OCI-LY1 (cell line): Measurements from ENCODE around the gene ARL8A.

Experiments
- H2AFZ ChIP-seq: fragments of 200-600 bp; sonication (generic), shearing (Covaris generic); 2 replicates; pipeline ENCODE4 v1.6.0; 2014; ENCODE audit warnings: antibody characterized with exemption, mild to moderate bottlenecking, low read length
- H3F3A ChIP-seq: fragments of 200-600 bp; sonication (generic), shearing (Covaris generic); 2 replicates; pipeline ENCODE4 v1.6.0; 2014; ENCODE audit warnings: mild to moderate bottlenecking, antibody characterized with exemption, low read length, moderate library complexity; ENCODE audit not compliant: insufficient read depth
- H3K27ac ChIP-seq: fragments of 200-600 bp; sonication (generic); 2 replicates; pipeline ENCODE4 v1.5.1; 2014; ENCODE audit warnings: low read length, mixed run types, mild to moderate bottlenecking, low read depth; ENCODE audit not compliant: poor library complexity, severe bottlenecking
- H3K27me3 ChIP-seq: fragments of 200-600 bp; sonication (generic); 2 replicates; pipeline ENCODE4 v1.6.0; 2014; ENCODE audit warnings: antibody characterized with exemption, mild to moderate bottlenecking, low read length, moderate library complexity; ENCODE audit not compliant: insufficient read depth
- H3K36me3 ChIP-seq: fragments of 200-600 bp; sonication (generic); 2 replicates; pipeline ENCODE4 v1.6.1; 2014; ENCODE audit warnings: mild to moderate bottlenecking, antibody characterized with exemption, low read length, moderate library complexity, mixed read lengths; ENCODE audit not compliant: insufficient read depth
- H3K4me1 ChIP-seq: fragments of 200-600 bp; sonication (generic); 2 replicates; pipeline ENCODE4 v1.5.1; 2014; ENCODE audit warnings: mild to moderate bottlenecking, low read length, moderate library complexity; ENCODE audit not compliant: insufficient read depth, severe bottlenecking
- H3K4me2 ChIP-seq: fragments of 200-600 bp; sonication (generic), shearing (Covaris generic); 2 replicates; pipeline ENCODE4 v1.6.1; 2014; ENCODE audit warnings: low read length
- H3K4me3 ChIP-seq: fragments of 200-600 bp; sonication (generic); 2 replicates; pipeline ENCODE4 v1.5.1; 2014; ENCODE audit warnings: low read length, low read depth, mild to moderate bottlenecking, mixed read lengths; ENCODE audit not compliant: poor library complexity, severe bottlenecking
- H3K79me2 ChIP-seq: fragments of 200-600 bp; shearing (Covaris generic); 2 replicates; pipeline ENCODE4 v1.6.1; 2016; ENCODE audit warnings: mixed run types, low read length, mixed read lengths; ENCODE audit not compliant: insufficient read depth
- H3K9ac ChIP-seq: fragments of 200-600 bp; sonication (generic), shearing (Covaris generic); 2 replicates; pipeline ENCODE4 v1.6.1; 2014; ENCODE audit warnings: mild to moderate bottlenecking, low read length, mixed read lengths
- H3K9me2 ChIP-seq: fragments of 200-600 bp; sonication (generic), shearing (Covaris generic); 2 replicates; pipeline ENCODE4 v1.6.1; 2014; ENCODE audit warnings: low read depth, mild to moderate bottlenecking, low read length, mixed read lengths
- H3K9me3 ChIP-seq: fragments of 200-600 bp; shearing (Covaris generic); 2 replicates; pipeline ENCODE4 v1.6.1; 2014; ENCODE audit warnings: low read length, mixed read lengths
- H4K20me1 ChIP-seq: fragments of 200-600 bp; sonication (generic), shearing (Covaris generic); 2 replicates; pipeline ENCODE4 v1.6.0; 2016; ENCODE audit warnings: mild to moderate bottlenecking, low read length; ENCODE audit not compliant: insufficient read depth
- CTCF ChIP-seq: fragments of 200-600 bp; sonication (generic), shearing (Covaris generic); IDR thresholded peaks from 2 replicates; pipeline ENCODE4 v1.5.1; 2017; ENCODE audit warnings: mild to moderate bottlenecking, antibody characterized with exemption, low read length, moderate library complexity, mixed read lengths
- EZH2 ChIP-seq: fragments of 200-600 bp; sonication (generic), shearing (Covaris generic); IDR thresholded peaks from 2 replicates; pipeline ENCODE4 v1.8.0; 2017; ENCODE audit warnings: borderline replicate concordance, mixed run types, mild to moderate bottlenecking, antibody characterized with exemption, low read length, moderate library complexity, mixed read lengths

Gene ARL8A

GRCh38 chr1:202154766-202155477, 10.4 kb upstream of the ARL8A start:
- Histone ChIP-seq H3K27ac (peak overlapping the region; percentile 47), H3K4me1 (peaks cover 40% of the 10 kb centered on the region), H3K79me2 (no peaks in the 10 kb centered on the region), H2AFZ (no peak overlapping the region), H3K36me3 (peaks cover 81% of the 10 kb centered on the region), H4K20me1 (no peaks in the 10 kb centered on the region), H3K4me2 (peak overlapping the region; percentile 6; the same call in 1 of the 2 replicates), H3K9me2 (no peaks in the 10 kb centered on the region), H3K9me3 (no peaks in the 10 kb centered on the region), H3K27me3 (no peaks in the 10 kb centered on the region), H3F3A (no peaks in the 10 kb centered on the region), H3K4me3 (no peak overlapping the region), H3K9ac (no peak overlapping the region; the same call in 1 of the 2 replicates)
- TF ChIP-seq CTCF (peak; percentile 90), EZH2 (no peak)

- H3K4me2 ChIP-seq = no peak overlapping the region
- H3K4me1 ChIP-seq = peaks cover 34% of the 10 kb centered on the region
- H3K9ac ChIP-seq = no peak overlapping the region; the same call in 1 of the 2 replicates
Observed at GRCh38 chr1:202154148-202154765, 9.7 kb upstream of the ARL8A start.

GRCh38 chr1:202153284-202153683, 8.7 kb upstream of the ARL8A start:
- no peak overlapping the region for H3K4me3 ChIP-seq
- no peaks in the 10 kb centered on the region for H4K20me1 ChIP-seq
- no peaks in the 10 kb centered on the region for H3K79me2 ChIP-seq
- peaks cover 95% of the 10 kb centered on the region for H3K36me3 ChIP-seq
- H3K27me3 ChIP-seq = no peaks in the 10 kb centered on the region
- no peak overlapping the region for H3K27ac ChIP-seq
- H3K9ac ChIP-seq = no peak overlapping the region
- no peak overlapping the region for H3K4me2 ChIP-seq
- no peaks in the 10 kb centered on the region for H3K9me2 ChIP-seq
- TF ChIP-seq EZH2 (no peak), CTCF (no peak)
- H3K9me3 ChIP-seq = no peaks in the 10 kb centered on the region
- H3F3A ChIP-seq = no peaks in the 10 kb centered on the region
- H2AFZ ChIP-seq = no peak overlapping the region
- H3K4me1 ChIP-seq = peaks cover 24% of the 10 kb centered on the region

More at GRCh38 chr1:202154148-202154765, 9.7 kb upstream of the ARL8A start:
- Histone ChIP-seq H3K27ac (no peak overlapping the region), H3K9me2 (no peaks in the 10 kb centered on the region), H4K20me1 (no peaks in the 10 kb centered on the region), H3K4me3 (no peak overlapping the region), H3K79me2 (no peaks in the 10 kb centered on the region), H3K36me3 (peaks cover 87% of the 10 kb centered on the region), H3K27me3 (no peaks in the 10 kb centered on the region), H3F3A (no peaks in the 10 kb centered on the region), H2AFZ (no peak overlapping the region), H3K9me3 (no peaks in the 10 kb centered on the region)
- no peak for TF ChIP-seq CTCF
- no peak for TF ChIP-seq EZH2
